Measurements from ENCODE around the gene MTA1.

Gene MTA1

DNA sequence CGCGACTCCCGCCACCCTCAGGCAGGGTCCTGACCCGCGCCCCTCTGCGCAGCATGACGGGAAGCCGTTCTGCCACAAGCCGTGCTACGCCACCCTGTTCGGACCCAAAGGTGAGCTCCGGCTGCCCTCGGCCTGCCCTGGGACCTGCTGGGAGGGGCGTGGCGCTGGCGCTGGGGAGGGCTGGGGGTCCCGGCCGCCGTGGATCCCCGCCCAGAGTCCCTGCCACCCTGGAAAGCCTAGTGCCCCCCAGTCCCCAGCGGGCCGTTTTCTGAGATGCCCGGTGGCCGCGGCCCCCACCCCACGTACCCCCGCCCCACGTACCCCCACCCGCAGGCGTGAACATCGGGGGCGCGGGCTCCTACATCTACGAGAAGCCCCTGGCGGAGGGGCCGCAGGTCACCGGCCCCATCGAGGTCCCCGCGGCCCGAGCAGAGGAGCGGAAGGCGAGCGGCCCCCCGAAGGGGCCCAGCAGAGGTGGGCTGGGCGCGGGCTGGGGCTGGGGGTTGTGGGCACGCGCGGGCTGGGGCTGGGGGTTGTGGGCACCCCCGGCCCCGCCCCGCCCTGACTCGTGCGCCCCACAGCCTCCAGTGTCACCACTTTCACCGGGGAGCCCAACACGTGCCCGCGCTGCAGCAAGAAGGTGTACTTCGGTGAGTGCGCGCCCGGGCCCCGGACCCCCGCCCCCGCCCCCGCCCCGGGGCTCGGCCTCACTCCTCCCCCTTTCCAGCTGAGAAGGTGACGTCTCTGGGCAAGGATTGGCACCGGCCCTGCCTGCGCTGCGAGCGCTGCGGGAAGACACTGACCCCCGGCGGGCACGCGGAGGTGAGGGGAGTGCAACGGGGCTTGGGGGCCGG lies 59.0 kb downstream of the MTA1 start:
- DNase-seq, result peak; percentile 49

DNA sequence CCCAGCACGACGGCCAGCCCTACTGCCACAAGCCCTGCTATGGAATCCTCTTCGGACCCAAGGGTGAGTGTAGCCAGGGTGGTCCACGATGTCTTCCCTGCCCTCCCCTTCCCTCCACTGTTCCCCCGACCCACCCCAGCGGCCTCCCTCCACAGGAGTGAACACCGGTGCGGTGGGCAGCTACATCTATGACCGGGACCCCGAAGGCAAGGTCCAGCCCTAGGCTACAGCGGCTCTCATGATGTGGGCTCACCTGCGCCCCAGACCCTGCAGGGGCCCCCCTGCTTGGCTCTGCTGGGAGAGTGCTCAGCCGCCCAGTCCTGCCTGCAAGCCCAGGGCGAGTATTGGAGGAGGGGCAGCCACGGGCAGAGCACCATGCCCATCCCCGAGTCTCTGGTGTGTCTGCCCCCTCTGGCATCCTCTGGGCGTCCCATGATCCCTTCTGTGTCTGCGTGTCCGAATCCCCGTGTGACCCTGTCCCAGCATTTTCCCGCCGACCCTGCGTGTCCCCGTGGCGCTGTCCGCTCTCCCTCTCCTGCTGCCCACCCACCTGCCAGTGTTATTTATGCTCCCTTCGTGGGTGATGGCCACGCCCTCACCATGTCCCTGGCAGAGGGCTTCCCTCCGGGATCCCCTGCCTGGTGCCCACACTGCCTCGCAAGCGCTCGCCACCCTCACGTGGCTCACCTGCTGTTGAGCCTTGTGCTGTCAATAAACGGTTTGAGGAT lies 60.0 kb downstream of the MTA1 start:
- DNase-seq, result no peak

DNA sequence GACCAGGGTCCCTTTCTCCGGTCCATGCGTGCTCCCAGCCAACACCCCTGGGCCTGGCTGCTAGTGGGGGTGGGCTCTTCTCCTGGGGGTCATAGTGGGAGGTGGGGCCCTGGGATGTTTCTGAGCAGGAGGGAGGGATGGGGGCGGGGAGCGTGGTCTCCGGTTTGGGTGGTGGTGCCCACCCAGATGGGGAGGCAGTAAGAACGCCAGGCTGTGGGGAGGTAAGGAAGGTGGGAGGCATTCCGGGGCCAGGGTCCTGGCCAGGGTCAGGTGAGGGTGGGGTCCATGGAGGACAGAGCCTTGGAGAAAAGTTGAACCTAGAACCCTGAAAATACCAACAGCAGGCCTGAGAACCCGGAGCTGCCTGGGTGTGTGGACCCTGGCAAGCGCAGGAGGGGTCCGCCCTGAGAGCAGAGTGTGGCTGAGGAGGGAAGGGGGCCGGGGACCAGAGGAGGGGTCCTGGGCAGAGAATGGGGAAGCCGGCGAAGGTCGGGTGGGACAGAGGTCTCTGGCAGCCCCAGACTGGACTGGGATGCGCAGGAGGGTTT lies 60.6 kb downstream of the MTA1 start:
- no peak for DNase-seq

DNA sequence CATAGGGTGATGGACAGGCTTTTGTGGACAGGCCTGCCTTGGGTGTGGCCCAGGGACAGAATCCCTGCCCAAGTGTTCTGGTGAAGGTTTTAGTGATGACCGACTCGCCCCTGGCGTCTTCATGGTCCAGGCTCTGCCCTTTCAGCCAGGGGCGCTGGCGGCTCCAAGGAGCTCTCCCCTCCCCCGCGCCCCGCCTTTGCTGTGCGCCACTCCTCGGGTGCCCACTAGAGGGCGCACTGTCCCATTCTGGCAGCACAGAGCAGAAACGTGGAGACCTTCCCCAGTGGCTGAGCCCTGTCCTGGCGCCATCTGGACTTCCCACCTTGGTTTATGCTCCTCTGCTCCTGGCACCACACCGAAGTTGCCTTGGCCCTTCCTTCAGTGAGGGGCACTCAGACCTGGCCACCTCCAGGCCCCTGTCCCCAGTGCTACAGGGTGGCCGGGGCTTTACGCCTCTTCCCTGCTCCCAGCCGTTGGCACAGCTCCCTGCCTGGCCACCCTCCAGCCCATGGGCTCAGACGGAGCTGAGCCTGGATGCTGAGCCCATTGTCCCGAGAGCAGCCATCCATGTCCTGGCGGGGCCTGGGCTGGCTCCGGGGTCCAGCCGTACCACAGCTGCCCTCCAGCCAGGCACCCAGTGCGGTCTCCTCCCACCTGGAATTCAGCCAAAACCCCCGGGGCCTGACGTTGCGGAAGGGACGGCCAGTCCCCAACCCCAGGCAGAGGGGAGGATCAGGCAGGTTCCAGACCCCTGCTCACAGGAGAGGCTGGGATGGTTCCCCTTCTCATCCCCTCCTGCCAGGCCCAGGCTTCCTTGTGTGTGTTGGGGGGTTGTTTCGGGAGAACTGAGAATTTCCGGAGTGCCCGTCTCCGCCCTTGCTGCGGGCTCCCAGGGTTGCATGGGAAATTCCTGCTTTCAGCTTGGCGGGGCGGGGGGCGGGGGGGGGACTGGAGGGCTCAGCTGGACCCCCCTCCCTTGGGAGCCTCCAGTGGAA lies 61.5 kb downstream of the MTA1 start:
- DNase-seq, result peak; percentile 93

DNA sequence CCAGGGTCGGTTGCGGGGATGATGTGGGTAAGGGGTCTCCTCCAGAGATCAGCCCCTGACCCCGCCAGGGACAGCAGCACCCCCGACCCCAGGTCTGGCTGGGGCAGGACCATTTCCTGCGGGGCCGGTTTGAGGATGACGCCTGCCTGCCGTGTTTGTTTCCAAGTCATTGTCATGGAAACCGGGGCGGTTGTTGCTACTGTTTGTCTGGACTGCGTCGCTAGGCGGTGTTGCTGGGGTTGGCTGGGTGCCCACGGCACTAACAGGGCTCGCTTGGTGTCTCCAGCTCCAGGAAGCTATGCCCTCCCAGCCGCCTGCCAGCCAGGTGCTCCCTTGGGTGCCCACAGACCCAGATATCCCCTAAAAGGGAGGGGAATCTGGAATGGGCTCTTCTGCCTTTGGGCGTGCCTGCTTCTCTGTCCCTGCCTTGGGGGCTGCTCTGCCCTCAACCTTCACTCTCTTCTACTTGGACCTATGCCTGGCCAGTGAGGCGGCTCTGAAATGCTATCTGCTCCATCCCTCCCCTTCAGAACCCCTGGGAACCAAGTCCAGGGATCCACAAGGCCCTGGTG lies 62.3 kb downstream of the MTA1 start:
- peak; percentile 96 for DNase-seq

DNA sequence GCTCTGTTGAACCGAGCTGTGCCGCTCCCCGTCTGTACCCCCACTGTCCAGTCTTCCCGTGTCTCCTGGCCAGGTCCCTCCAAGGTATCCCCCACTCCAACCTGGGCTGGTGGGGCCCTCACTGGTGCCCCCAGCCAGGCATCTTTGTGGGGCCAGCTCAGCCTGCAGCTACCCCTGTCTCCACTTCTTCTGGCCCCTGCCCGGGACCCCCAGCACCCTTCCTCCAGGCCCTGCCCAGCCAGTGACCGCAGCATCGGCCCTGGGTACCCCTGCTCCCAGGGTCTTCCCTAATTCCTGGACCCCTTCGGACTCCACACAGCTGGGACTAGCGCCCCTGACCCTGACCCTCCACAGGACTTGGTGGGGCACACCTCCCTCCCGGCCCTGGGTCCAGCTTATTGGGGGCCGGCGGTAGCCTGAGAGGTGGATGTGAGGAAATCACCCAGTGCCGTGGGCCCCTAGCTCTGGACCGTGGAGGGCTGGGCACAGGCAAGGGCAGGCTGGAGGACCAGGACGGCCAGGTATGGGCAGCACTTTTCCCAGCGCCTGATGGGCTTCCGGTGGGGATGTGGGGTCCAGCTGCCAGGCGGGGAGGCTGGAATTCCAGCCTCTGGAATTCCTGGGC lies 63.0 kb downstream of the MTA1 start:
- no peak for DNase-seq

DNA sequence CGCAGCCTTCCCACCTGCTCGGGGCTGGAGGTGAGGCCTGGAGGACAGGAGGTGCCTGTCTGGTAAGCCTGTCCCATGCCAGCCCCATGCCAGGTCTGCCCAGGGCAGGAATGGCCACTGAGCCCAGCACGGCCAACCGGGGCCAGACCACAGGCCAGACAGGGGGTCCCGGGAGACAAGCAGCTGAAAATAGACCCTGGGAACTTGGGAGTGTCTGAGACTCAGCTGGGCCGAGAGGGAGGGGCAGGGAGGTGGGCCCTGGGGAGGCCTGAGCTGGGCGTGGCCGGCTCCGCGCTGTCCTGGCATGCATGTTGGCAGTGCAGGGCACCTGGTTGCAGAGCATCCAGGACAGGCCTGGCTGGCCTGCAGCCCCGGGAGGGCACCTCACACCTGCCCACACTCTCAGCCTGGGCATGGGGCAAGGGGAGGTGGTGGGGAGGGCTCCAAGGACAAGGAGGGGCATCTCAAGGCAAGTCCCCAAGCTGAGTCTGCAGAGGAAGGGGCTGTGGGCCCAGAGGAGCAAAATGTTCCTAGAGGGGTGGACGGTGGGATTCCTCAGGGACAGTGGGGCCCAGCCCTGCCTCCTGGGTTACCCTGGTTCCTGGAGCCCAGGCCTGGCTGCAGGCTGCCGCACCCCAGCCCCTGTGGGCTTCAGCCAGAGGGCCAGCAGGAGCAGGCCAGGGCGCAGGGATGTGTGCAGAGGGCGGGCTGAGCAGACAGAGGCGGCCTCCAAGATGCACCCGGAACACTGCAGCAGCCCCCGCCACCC lies 63.9 kb downstream of the MTA1 start:
- no peak for DNase-seq

DNA sequence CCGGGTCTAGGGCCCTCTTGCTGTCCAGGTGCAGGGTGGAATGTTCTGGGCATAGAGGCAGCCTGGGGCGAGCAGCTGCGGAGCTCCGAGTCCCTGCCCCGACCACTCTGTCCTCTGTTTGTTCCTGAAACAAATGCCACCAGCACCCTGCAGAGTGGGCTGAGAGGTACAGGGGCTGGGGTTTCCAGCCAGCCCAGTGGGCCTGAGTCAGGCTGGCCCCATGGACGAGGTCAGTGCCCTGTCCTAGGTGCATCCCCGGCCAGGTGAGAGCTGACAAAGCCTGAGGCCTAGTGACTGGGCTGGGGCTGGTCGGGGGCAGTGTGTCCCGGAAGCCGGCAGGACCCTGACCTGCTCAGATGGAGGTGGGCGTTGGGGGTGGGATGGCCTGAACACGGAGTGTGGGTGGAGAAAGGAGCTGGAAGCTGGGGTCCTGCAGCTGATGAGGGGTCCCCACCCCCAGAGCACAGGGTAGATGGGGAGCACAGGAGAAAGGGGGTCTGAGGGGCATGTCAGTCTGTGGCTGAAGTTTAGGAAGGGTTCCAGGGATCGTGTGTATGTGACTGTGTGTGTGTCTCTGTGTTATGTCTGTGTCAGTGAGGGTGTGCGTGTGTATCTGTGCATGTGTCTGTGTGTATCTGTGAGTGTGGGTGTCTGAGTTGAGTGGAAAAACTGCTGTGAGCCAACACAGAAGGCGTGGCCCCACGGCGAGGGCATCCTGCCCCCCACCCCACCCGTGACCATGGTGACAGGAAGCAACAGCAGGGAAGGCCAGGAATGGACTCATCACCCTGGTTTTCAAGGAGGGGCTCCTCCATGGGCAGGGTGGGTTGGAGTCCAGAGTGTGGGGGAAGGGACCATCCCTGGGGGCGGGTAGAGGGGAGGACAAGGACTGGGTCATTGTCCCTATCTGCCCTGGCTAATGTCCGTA lies 64.7 kb downstream of the MTA1 start:
- peak; percentile 81 for DNase-seq

DNA sequence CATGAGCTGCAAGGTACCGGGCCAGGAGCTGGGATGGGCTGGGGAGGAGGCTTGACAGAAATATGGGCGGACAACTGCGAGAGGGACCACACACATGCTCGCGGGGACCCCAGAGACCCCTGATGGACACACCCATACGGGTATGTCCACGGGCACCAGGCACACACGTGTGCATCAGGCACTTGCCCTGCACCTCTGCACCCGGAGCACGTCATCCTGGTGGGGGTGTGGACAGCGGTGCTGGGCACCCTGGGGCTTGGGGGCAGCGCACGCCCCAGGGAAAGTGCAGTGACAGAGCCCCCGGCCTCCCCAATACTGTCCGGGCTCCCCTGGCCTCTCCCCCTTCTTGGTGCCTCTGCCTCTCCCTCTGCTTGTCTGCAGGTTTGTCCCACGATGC lies 65.4 kb downstream of the MTA1 start:
- no peak for DNase-seq

DNA sequence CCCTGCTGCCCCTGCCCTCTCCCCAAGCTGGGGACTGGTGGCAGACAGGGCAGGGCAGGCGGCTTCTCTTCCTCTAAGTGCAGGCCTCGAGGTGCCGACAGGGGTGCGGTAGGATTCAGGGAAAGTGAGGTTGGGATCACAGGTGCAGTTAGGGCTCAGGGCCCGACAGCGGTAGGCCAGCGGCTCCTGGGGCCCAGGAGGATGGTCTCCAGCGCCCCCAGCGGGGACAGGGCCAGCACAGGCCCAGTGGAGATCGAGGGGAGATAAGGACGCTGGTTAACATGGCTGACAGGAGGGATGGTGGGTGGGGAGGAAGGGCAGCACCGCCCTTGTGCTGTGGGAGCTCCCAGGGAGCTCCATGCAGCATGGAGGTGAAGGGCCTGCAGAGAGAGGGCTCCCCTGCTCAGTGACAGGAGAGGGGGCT lies 66.1 kb downstream of the MTA1 start:
- DNase-seq, result peak; percentile 64

DNA sequence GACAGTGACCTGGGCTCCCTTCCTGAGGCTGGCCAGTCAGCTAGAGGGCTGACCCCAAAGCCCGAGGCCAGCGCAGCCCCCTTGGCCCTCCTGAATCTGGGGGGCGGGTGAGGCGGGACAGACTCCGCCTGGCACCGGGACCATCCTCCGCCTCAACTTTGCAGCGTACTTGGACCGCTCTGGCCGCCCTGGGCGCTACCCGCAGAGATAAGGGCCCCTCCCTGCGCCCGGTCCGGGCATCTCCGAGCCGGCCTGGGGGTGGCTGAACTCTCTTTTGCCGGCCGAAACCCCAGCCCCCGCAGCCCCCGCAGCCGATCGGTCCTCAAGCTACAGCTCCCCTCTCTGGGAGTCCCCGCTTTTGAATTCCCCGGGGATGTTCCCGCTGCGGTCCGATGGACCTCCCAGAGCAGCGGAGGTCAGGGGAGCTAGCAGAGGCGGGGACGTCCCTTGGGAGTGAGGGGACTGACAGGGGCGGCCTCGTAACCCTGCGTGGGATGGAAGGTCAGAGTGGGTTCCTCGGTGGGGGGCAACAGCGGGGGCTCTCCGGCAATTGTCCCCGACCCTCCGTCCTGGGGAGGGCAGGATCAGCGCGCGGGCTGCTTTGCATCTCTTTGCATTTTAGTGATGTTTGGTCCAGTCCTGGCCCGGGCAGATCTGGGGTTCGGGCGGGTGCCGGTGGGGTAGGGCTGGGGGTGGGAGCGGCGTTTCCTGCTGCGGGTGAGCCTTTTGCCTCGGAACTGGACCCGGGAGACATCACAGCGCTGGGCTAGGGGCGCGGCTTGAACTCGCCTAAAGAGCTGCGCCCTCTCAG lies 66.7 kb downstream of the MTA1 start, which contains the start of gene CRIP1:
Gene CRIP1, plus strand, starts transcription at position 724 of the 811 bp plus-strand sequence. CDS start 374 bp downstream, outside the sequence.
- no peak for DNase-seq

DNA sequence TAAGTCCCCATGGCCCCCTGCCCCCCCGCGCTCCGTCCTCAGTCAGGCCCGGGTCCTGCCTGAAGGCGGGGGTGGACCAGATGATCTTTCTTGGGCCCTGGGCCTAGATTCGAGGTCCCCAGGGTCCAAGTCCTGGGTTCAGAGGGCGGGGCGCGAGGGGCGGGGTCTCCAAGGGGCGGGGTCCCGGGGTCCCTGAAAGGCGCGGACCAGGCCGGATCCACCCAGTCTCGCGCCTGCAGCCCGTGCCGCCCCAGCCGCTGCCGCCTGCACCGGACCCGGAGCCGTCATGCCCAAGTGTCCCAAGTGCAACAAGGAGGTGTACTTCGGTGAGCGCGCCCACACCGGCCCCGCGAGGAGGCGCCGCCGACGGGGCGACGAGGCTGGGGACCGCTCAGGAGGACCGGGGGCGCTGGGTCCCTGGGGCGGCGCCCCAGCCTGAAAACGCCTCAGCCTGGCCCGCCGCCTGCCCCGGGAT lies 67.4 kb downstream of the MTA1 start:
- peak; percentile 79 for DNase-seq

DNA sequence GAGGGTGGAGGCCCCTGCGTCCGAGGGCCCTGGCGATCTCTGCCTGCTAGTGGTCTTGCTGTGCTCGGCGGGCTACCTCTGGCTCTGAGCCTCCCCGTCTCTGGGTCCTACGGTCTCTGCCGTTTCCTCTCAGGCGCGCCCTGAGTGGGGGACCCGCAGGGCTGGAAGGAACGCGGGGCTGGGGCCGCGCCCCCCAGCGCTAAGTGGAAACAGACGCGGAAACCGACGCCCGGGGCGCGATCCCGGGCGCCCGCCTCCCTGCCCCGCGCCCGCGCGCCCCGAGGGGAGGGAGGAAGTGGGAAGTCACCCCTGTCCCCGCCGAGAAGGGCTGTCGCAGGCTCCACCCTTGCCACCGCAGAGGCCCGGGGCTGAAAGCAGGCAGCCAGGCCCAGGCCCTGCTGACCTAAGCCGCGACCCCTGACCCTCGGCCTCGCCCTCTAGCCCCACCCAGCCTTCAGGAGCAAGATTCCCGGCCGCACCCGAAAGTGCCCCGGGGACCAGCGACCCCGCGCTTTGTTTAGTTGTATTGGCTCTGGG lies 67.9 kb downstream of the MTA1 start:
- peak; percentile 76 for DNase-seq

DNA sequence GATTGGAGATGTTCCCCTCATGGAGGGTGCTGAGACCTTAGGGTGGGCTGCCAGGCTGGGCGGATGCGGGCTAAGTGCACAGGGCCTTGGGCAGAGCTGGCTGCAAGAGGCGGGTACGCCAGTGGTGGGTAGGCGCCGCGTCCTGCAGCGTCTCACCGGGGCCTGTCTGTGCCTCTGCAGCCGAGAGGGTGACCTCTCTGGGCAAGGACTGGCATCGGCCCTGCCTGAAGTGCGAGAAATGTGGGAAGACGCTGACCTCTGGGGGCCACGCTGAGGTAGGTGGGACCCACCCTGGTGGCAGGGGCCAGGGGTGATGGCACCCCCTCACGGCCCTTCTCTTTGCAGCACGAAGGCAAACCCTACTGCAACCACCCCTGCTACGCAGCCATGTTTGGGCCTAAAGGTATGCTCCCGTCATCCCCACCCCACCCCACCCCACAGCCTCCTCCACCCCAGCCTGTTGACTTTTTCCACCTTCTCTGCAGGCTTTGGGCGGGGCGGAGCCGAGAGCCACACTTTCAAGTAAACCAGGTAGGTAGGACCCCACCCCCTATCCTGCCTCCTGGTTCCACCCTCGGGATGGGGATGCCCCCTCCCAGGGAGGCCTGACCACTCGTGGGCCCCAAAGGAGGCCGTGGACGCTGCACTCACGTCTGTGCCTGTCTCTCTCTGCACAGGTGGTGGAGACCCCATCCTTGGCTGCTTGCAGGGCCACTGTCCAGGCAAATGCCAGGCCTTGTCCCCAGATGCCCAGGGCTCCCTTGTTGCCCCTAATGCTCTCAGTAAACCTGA lies 68.6 kb downstream of the MTA1 start:
- peak; percentile 53 for DNase-seq

DNA sequence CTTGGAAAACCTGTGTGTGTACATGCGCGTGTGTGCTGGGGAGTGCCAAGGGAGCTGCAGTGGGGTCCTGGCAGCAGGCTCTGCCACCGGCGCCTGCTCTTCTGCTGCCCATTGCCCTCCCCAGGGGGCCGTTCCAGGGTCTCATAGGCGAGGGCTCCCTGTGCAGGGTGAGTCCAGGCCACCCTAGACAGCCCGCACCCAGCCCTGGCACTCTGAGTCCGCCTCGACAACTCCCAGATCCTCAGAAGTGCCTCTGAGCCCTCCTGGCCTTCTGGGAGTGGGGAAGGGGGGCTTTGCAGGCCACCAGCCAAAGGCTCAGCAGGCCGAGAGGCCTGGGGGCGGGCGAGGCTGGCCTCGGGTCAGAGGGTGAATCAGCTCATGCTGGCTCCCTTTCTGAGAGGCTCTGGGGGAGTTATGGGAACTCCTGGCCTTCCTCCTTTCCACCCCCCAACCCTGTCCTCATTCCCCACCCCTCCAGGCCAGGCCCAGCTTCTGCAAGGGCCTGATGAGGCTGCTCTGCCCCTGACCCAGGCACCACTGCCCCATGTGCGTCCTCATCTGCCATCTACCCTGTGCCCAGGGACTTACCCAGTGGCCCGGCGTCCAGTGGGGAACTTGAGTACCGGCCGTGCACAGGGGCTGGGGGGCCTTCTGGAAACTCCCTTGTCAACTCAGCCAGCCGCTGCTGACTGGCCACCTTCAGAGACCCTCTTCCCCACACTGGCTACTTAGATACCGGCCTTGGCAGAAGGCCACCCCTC lies 69.3 kb downstream of the MTA1 start:
- DNase-seq, result no peak

DNA sequence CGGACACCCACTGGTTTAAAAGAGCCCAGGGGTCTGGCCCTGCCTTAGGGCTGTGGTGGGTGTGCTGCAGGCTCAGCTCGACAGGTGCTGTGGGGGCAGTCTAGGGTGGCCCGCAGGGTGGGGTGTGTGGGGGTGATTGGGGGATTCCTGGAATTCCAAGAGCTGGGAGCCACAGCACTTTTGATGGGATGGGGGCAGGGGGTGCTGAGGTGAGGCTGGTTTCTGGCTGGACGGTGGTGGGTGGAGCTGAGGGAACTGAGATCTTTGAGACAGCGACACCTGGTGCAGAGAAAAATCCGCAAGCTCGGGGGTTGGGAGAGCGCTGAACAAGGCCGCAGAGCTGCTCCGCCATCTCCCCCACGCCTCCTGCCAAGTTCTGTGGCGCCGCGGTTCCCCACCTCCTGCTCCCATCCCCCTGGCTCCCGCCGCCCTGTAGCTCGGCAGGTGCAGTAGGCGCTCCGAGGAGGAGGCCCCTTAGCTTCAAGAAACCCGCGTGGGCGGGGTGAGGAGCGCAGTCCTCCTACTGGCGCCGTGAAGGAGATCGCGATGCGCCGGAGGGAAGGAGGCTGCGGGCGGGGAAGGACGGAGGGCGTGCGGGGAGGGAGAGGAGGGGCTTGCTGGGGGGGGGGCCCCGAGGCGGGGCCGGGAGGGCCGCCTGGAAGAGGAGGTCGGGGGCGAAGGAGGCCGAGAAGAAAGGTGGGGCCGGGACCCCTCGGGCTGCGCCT lies 70.1 kb downstream of the MTA1 start:
- peak; percentile 90 for DNase-seq
